ENCODE results near the gene OR10J5.

The OR10J5 gene

DNA sequence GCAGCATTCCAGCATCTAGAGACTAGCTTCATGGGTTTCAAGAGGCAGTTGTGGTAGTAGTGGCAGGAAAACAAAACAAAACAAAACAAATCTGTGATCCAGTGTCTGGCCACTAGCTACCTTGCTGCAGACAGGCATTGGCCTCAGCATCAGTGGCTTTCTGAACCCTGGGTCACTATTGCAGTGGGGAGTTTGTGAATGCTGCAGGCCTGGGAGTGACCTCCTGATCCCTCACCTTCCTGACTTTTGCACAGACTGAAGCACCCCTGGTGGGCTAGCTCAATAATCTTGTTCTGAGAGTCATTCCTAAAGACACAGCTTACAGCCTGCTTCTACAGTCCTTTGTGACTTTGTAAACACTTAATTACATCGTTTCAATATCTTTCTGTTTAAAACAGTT, 26.9 kb upstream of the OR10J5 start:
- no peak for TF ChIP-seq CTCF (IDR thresholded peaks at IDR 0.05)
- Histone ChIP-seq H3K27ac (no peak overlapping the region), H3K9me3 (no peaks in the 10 kb centered on the region), H3K36me3 (no peaks in the 10 kb centered on the region), H3K4me3 (no peak overlapping the region), H3K4me1 (no peaks in the 10 kb centered on the region), H3K27me3 (no peaks in the 10 kb centered on the region)
- intact Hi-C loops (cut with DNase I; ENCODE audit: low total_unique reads): no loop called here
- no peak for DNase-seq

- no peak for TF ChIP-seq CTCF (IDR thresholded peaks at IDR 0.05)
- Histone ChIP-seq H3K27ac (no peak overlapping the region), H3K27me3 (no peaks in the 10 kb centered on the region), H3K4me3 (no peak overlapping the region), H3K9me3 (no peaks in the 10 kb centered on the region), H3K4me1 (no peaks in the 10 kb centered on the region), H3K36me3 (no peaks in the 10 kb centered on the region)
- no peak for DNase-seq
- intact Hi-C loops (cut with DNase I; ENCODE audit: low total_unique reads): no loop called here
These were observed 25.7 kb upstream of the OR10J5 start for GRCh38 chr1:159561497-159561896.

- H3K36me3 ChIP-seq: no peaks in the 10 kb centered on the region
- no peak overlapping the region for H3K27ac ChIP-seq
- no peak overlapping the region for H3K4me3 ChIP-seq
- DNase-seq: no peak
- H3K27me3 ChIP-seq: no peaks in the 10 kb centered on the region
- TF ChIP-seq CTCF (IDR thresholded peaks at IDR 0.05): no peak
- intact Hi-C loops (cut with DNase I; ENCODE audit: low total_unique reads): no loop called here
- no peaks in the 10 kb centered on the region for H3K4me1 ChIP-seq
- H3K9me3 ChIP-seq: no peaks in the 10 kb centered on the region
These were observed 24.8 kb upstream of the OR10J5 start for GRCh38 chr1:159560599-159560998.

GRCh38 chr1:159556931-159557369, 21.1 kb upstream of the OR10J5 start:
- TF ChIP-seq CTCF (IDR thresholded peaks at IDR 0.05): no peak
- H3K4me1 ChIP-seq: no peaks in the 10 kb centered on the region
- H3K4me3 ChIP-seq: no peak overlapping the region
- no peak for DNase-seq
- no peak overlapping the region for H3K27ac ChIP-seq
- no peaks in the 10 kb centered on the region for H3K36me3 ChIP-seq
- H3K9me3 ChIP-seq: no peaks in the 10 kb centered on the region
- H3K27me3 ChIP-seq: no peaks in the 10 kb centered on the region
- intact Hi-C loops (cut with DNase I; ENCODE audit: low total_unique reads): no loop called here

DNA sequence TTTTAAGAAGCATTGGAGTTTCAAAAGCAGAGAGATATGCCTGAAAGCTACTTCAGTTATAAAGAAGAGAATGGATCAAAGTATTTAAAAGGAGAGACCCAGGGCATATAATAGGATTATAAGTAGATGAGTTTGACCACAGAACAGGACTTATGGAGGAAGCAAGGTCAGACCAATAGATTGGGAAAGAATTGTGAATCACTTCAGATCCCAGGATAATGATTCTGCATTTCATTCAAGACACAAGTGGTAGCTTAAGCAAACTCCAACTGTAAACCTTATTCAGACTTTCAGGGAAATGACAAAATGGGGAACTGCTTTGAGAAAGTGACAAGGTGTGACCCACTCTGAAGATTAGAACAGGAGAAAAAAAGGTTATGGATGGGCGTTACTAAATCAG, 18.9 kb upstream of the OR10J5 start:
- H3K36me3 ChIP-seq: no peaks in the 10 kb centered on the region
- intact Hi-C loops (cut with DNase I; ENCODE audit: low total_unique reads): no loop called here
- H3K4me3 ChIP-seq: no peak overlapping the region
- no peaks in the 10 kb centered on the region for H3K4me1 ChIP-seq
- H3K27ac ChIP-seq: no peak overlapping the region
- H3K27me3 ChIP-seq: no peaks in the 10 kb centered on the region
- DNase-seq: no peak
- H3K9me3 ChIP-seq: no peaks in the 10 kb centered on the region
- no peak for TF ChIP-seq CTCF (IDR thresholded peaks at IDR 0.05)

DNA sequence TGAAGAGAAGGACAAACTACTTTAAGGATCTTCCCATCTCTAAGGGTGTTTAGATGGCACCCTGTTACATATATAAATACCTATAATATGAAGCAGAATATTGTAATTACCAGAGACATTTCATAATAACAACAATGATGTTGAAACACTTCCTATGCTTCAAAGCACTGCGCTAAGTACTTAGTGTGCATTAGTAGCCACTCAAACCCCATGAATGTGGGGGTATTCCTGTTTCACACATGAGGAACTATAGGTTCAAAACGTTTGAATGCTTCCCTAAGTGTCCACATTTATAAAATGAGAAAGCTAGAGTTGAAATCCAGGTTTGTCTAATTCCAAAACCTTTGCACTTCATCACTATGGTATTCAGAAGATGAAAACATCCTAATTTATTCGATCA, 18.5 kb upstream of the OR10J5 start:
- TF ChIP-seq CTCF (IDR thresholded peaks at IDR 0.05): no peak
- Histone ChIP-seq H3K27me3 (no peaks in the 10 kb centered on the region), H3K27ac (no peak overlapping the region), H3K4me3 (no peak overlapping the region), H3K4me1 (no peaks in the 10 kb centered on the region), H3K9me3 (no peaks in the 10 kb centered on the region), H3K36me3 (no peaks in the 10 kb centered on the region)
- intact Hi-C loops (cut with DNase I; ENCODE audit: low total_unique reads): no loop called here
- DNase-seq: no peak

All from tibial artery (tissue), 4 donors.